Activated CD8-positive, alpha-beta memory T cell treated with anti-CD3 and anti-CD28 coated beads, Interleukin-2, amount 50 U/mL, for 24 hours (primary cell): ENCODE measurements around the gene CIAO3.
"Not testable (repeated sequence)": the region's sequence is repeated elsewhere in the genome, so short reads cannot be mapped to it uniquely, and the experiment has no call there.

Experiments
- DNase-seq: peaks from one replicate; pipeline ENCODE4 v3.0.0-alpha.2; 2020; ENCODE audit errors: extremely low read depth

The CIAO3 gene

DNA sequence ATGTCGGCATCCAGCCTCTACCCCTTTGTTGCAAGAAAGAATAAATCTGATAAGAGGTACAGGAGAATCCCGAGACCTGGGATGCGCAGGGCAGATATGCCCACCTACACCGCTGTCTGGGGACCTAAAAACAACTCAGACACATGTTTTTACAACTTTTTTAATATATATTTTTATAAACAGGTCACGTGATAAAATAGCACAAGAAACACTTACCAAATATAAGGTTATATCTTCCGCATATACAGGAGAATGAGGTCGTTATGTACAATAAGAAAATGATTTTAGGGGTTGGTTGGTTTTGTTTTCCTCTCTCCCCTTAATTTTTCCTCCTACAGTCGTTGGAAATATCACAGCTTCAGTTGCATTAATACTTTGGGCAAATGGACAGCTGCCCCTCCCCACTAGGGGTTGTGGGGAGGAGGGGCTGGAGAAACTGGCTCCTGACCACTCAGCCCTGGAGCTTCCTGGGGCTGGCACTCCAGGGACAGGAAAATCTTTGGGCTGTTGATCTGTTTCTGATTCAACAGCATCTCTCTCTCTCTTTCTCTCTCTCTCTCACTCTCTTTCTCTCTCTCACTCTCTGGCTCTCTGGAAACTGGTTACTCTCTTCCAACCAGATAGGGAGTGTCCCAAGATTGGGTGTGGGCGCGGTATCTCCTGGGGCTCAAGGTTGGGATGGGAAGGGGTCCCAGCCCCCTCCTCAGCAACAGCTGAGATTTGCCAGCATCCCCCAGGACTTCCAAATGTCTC, 48.3 kb downstream of the CIAO3 start:
- no peak for DNase-seq

DNA sequence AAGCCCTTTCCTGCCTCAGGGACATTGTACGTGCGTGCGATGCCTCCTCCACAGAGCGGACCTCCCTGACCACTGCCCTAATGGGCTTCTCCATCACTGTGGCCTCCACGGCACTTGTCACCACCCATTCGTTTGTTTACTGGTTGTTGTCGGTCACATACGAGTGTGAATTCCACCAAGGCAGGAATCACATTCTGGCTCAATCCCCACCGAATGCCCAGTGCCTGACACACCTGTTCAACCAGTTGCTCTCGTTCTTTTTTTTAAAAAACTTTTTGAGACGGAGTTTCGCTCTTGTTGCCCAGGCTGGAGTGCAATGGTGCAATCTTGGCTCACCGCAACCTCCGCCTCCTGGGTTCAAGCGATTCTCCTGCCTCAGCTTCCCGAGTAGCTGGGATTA, 49.6 kb downstream of the CIAO3 start:
- DNase-seq = not testable (repeated sequence)

- DNase-seq = no peak
Measured at GRCh38 chr16:689175-689897, 51.5 kb downstream of the CIAO3 start.

GRCh38 chr16:687499-687898, 53.3 kb downstream of the CIAO3 start:
- no peak for DNase-seq

GRCh38 chr16:686459-687260, 54.1 kb downstream of the CIAO3 start:
- no peak for DNase-seq

GRCh38 chr16:685967-686366, 54.8 kb downstream of the CIAO3 start:
- DNase-seq = no peak

DNA sequence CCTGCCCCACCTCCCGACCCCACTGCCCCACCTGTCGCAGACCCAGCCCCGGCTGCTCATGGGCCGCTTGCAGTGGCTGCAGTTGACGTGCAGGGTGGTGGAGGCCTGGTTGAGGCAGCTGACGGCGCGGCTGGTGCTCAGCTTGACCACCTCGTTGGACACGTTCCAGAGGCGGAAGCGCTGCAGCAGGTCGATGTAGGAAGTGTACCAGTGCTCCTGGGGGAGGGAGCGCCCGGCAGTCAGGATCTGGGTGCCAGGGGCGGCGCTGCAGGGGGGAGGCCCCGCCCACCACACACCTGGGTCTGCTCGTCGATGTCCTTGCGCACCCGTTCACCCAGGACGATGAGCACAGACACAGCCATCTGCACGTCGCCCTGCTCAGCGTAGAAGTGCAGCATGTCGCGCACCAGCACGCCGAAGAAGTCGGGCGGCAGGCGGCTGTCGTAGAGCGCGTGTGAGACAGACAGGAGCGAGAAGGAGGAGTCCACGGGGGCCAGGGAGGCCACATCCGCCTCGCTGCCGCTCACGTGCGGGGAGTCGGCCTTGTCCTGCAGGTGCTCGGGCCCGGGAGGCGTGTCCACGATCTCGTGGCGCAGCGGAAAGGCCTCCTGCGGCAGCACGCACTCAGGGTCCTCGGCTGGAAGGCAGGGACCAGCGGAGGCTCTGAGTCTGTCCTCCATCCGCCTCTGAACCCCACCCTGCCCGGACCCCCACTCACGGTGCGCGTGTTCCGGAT, 55.7 kb downstream of the CIAO3 start:
- no peak for DNase-seq

GRCh38 chr16:684071-684794, 56.6 kb downstream of the CIAO3 start, which contains the start of gene JMJD8:
JMJD8 (minus strand) TSS chr16:684334; CDS start chr16:684319, 15 bp downstream.
- peak; percentile 93 for DNase-seq

DNA sequence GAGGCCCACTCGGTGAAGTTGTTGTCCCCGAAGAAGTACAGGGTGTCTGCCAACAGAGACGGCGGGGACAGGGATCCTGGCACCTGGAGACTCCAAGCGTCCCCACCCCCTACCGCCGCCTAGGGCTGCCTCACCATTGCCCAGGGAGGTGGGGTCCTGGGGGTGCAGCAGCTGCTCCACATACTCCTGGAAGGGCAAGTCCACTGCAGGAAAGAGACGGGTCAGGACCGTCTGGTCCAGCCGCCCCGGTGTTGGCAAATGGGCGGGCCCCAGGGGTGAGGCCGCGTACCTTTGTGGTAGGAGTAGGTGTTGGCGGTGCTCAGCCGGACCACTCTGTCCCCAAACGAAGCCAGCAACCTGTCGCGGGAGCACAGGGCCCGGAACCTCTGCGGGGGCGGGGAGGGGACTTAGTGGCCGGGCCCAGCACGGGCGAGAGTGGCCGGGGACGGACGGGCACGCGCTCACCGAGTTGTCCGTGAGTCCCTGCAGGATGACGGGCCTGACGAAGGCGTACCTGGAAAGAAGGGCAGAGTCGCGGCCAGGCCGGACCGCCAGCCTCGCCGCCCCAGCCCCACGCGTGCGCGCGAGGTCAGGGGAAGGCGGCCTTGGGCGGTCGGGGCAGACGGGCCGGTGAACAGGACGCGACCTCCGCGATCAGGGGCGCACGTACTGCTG, 57.3 kb downstream of the CIAO3 start:
- DNase-seq = no peak

DNA sequence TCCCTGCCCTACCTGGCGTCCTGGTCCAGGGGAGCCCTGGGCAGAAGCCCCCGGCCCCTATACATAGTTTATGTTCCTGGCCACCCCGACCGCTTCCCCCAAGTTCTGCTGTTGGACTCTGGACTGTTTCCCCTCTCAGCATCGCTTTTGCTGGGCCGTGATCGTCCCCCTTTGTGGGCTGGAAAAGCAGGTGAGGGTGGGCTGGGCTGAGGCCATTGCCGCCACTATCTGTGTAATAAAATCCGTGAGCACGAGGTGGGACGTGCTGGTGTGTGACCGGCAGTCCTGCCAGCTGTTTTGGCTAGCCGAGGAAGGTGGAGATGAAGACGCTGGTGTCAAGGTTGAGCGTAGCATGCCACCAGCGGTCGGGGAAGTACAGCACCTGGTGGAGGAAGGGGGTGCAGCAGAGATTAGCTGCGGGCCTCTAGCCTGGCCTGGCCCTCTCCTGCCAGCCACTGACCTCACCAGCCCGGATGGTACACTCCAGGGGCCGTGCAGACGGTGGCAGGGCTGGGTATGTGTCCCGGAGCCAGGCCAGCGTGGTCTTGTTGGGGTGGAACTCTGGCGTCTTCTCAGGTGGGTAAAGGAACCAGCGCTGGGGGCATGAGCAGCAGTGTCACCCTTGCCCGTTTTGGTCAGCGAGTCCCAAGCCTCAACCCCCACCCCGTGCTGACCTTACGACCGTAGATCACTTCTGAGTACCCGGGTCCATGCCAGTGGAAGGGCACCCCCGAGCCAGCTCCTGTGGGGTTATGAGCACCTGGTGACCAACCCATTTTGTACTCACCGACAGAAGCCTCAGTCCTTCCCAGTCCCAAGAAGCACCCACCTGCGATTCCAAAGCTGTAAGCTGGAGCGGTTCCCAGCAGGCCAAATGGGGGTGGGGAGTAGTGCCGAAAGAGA, 58.1 kb downstream of the CIAO3 start:
- no peak for DNase-seq

GRCh38 chr16:681746-682427, 58.9 kb downstream of the CIAO3 start:
- DNase-seq = no peak

DNA sequence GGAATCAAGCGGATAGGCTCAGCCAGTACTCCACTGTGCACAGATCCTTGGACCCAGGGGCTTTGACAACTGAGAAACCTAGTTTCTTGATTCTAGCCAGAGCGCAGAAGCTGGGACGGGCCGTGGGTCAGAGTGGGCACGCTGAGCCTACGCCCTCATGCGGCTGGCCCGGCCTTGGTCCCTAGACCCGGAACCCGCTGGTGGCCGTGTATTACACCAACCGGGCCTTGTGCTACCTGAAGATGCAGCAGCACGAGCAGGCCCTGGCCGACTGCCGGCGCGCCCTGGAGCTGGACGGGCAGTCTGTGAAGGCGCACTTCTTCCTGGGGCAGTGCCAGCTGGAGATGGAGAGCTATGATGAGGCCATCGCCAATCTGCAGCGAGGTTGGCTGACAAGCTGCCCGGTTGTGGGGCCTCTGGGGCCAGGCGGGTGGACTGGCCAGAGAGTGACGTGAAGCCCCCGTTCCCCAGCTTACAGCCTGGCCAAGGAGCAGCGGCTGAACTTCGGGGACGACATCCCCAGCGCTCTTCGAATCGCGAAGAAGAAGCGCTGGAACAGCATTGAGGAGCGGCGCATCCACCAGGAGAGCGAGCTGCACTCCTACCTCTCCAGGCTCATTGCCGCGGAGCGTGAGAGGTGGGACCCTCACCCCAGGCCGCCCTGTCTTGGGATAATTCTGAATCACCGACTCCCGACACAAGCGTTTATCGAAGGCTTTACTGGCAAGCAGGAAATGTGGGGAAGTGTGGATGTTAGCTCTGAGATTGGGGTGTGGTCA, 59.6 kb downstream of the CIAO3 start:
- DNase-seq = no peak

- no peak for DNase-seq
Measured at GRCh38 chr16:680625-680945, 60.2 kb downstream of the CIAO3 start.

GRCh38 chr16:679814-680624, 60.8 kb downstream of the CIAO3 start, which contains the start of gene STUB1:
STUB1 (plus strand) TSS chr16:680410; CDS start chr16:680526, 116 bp downstream.
- peak; percentile 76 for DNase-seq
